DND-41 (cell line): Measurements from ENCODE around the gene ATP4B.

ENCODE experiments used
- EZH2 ChIP-seq: IDR thresholded peaks from 3 replicates; pipeline ENCODE4 v1.6.1; 2012; ENCODE audit warnings: borderline replicate concordance, low read depth, mild to moderate bottlenecking, moderate library complexity, low read length, inconsistent platforms; ENCODE audit not compliant: severe bottlenecking
- TF ChIP-seq, protein P1 (sequence below): IDR thresholded peaks from 2 replicates; pipeline ENCODE4 v1.5.1; 2012; ENCODE audit warnings: borderline replicate concordance, low read length, moderate library complexity, mild to moderate bottlenecking; ENCODE audit not compliant: poor library complexity, severe bottlenecking; ENCODE audit errors: extremely low read depth

DNA sequence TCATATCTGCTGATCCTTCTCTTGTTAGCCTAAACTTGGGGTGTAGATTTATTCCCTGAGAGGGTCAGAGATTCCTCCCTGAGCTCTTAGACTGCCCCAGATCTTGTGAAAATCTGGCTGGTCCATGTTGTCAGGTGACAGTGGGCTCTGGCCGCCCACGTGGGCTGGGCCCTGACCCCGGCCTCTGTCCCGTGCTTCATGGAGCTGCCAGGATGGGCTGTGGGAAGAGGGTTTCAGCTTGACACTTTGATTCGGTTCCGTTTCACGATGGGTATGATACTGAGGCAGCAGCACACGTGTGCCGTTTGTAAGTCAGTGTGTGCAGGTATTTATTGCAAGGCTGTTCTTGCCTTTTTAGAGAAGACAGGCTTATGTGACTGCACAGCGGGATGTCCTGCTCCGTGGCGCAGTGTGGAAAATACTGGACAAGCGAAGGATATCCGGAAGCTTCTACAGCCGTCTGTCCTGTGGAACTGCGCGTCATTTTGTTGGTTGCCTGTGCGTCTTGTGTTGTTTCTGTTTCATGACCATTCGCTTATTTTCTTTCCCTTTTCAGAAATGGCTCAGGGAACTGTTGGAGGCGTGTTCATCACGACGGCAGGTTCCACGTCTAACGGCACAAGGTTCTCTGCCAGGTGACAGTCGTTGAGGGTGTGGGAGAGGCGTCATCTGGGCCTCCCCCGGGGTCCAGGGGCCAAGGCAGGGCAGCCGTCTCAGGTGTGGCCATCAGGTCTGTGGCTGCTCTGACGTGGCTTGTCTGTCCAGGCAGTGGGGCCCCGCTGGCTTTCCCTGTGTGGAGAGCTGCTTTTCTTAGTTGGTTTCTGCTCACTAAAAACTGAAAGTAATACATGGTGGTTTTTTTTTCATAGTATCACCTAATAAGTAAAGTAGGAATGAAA is 20.5 kb downstream of the ATP4B start:
- TF ChIP-seq, protein P1, sequence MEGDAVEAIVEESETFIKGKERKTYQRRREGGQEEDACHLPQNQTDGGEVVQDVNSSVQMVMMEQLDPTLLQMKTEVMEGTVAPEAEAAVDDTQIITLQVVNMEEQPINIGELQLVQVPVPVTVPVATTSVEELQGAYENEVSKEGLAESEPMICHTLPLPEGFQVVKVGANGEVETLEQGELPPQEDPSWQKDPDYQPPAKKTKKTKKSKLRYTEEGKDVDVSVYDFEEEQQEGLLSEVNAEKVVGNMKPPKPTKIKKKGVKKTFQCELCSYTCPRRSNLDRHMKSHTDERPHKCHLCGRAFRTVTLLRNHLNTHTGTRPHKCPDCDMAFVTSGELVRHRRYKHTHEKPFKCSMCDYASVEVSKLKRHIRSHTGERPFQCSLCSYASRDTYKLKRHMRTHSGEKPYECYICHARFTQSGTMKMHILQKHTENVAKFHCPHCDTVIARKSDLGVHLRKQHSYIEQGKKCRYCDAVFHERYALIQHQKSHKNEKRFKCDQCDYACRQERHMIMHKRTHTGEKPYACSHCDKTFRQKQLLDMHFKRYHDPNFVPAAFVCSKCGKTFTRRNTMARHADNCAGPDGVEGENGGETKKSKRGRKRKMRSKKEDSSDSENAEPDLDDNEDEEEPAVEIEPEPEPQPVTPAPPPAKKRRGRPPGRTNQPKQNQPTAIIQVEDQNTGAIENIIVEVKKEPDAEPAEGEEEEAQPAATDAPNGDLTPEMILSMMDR: no peak
- no peak for TF ChIP-seq EZH2
